IPS-11a (cell line): ENCODE results near the gene CCR5AS.

Experiments
- H3K4me3 ChIP-seq: one replicate; pipeline ENCODE4 v1.5.1; 2013; ENCODE audit warnings: low read depth, low read length, control low read depth

The CCR5AS gene

GRCh38 chr3:46381625-46382024 lies 25.2 kb downstream of the CCR5AS start:
- H3K4me3 ChIP-seq, result no peak overlapping the region

DNA sequence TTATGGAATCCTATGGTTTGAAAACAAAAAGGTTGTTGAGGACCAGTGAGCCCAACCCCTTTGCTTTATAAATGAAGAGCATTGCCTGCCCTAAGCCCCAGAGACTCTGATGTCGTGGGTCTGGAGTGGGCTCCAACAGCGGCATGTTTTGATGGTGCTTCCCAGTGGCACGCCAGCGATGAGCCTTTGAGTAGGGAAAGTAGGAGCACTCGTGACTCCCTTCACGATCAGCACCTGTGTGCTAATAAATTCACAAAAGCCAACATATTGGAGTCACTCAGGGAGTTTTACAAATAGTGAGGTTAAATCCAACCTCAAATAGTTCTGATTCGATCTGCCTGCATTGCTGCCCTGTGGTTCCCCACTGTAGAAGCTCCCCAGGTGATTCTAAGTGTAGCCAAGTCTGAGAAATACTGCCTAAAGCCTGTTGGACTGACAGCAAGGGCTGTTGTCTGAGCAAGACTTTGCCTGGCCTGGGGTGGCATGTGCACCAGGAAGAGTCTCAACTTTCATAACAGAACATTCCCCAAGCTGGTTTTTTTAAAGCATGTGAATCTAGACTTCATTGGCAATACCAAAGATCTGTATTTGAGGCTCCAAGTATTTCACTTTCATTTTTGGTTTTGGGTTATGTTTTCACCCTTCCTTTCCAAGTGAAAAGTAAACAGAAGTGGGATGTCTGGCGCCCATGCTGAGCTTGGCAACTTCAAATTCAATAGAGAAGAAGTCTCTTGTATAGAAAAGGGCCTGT lies 26.2 kb downstream of the CCR5AS start:
- no peak overlapping the region for H3K4me3 ChIP-seq

- no peak overlapping the region for H3K4me3 ChIP-seq
Observed at GRCh38 chr3:46378426-46378942, 28.4 kb downstream of the CCR5AS start.

DNA sequence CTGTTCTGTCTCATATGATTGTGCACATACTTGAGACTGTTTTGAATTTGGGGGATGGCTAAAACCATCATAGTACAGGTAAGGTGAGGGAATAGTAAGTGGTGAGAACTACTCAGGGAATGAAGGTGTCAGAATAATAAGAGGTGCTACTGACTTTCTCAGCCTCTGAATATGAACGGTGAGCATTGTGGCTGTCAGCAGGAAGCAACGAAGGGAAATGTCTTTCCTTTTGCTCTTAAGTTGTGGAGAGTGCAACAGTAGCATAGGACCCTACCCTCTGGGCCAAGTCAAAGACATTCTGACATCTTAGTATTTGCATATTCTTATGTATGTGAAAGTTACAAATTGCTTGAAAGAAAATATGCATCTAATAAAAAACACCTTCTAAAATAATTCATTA lies 31.1 kb downstream of the CCR5AS start:
- no peak overlapping the region for H3K4me3 ChIP-seq

GRCh38 chr3:46375218-46375617 lies 31.6 kb downstream of the CCR5AS start:
- no peak overlapping the region for H3K4me3 ChIP-seq

DNA sequence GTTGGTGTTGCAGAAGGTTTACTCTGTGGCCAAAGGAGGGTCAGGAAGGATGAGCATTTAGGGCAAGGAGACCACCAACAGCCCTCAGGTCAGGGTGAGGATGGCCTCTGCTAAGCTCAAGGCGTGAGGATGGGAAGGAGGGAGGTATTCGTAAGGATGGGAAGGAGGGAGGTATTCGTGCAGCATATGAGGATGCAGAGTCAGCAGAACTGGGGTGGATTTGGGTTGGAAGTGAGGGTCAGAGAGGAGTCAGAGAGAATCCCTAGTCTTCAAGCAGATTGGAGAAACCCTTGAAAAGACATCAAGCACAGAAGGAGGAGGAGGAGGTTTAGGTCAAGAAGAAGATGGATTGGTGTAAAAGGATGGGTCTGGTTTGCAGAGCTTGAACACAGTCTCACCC lies 32.1 kb downstream of the CCR5AS start:
- H3K4me3 ChIP-seq, result no peak overlapping the region

DNA sequence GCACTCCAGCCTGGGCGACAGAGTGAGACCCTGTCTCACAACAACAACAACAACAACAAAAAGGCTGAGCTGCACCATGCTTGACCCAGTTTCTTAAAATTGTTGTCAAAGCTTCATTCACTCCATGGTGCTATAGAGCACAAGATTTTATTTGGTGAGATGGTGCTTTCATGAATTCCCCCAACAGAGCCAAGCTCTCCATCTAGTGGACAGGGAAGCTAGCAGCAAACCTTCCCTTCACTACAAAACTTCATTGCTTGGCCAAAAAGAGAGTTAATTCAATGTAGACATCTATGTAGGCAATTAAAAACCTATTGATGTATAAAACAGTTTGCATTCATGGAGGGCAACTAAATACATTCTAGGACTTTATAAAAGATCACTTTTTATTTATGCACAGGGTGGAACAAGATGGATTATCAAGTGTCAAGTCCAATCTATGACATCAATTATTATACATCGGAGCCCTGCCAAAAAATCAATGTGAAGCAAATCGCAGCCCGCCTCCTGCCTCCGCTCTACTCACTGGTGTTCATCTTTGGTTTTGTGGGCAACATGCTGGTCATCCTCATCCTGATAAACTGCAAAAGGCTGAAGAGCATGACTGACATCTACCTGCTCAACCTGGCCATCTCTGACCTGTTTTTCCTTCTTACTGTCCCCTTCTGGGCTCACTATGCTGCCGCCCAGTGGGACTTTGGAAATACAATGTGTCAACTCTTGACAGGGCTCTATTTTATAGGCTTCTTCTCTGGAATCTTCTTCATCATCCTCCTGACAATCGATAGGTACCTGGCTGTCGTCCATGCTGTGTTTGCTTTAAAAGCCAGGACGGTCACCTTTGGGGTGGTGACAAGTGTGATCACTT lies 34.1 kb downstream of the CCR5AS start:
- H3K4me3 ChIP-seq, result no peak overlapping the region

DNA sequence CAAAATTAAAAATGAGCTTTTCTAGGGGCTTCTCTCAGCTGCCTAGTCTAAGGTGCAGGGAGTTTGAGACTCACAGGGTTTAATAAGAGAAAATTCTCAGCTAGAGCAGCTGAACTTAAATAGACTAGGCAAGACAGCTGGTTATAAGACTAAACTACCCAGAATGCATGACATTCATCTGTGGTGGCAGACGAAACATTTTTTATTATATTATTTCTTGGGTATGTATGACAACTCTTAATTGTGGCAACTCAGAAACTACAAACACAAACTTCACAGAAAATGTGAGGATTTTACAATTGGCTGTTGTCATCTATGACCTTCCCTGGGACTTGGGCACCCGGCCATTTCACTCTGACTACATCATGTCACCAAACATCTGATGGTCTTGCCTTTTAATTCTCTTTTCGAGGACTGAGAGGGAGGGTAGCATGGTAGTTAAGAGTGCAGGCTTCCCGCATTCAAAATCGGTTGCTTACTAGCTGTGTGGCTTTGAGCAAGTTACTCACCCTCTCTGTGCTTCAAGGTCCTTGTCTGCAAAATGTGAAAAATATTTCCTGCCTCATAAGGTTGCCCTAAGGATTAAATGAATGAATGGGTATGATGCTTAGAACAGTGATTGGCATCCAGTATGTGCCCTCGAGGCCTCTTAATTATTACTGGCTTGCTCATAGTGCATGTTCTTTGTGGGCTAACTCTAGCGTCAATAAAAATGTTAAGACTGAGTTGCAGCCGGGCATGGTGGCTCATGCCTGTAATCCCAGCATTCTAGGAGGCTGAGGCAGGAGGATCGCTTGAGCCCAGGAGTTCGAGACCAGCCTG lies 35.1 kb downstream of the CCR5AS start:
- no peak overlapping the region for H3K4me3 ChIP-seq

DNA sequence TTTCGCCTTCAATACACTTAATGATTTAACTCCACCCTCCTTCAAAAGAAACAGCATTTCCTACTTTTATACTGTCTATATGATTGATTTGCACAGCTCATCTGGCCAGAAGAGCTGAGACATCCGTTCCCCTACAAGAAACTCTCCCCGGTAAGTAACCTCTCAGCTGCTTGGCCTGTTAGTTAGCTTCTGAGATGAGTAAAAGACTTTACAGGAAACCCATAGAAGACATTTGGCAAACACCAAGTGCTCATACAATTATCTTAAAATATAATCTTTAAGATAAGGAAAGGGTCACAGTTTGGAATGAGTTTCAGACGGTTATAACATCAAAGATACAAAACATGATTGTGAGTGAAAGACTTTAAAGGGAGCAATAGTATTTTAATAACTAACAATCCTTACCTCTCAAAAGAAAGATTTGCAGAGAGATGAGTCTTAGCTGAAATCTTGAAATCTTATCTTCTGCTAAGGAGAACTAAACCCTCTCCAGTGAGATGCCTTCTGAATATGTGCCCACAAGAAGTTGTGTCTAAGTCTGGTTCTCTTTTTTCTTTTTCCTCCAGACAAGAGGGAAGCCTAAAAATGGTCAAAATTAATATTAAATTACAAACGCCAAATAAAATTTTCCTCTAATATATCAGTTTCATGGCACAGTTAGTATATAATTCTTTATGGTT lies 35.9 kb downstream of the CCR5AS start, which contains the start of gene CCR5:
Gene CCR5, plus strand, starts transcription at position 108 of the 680 bp plus-strand sequence. CDS start 1,957 bp downstream, outside the sequence.
- H3K4me3 ChIP-seq, result no peak within 1 kb of the TSS

- H3K4me3 ChIP-seq, result no peak overlapping the region
Observed at GRCh38 chr3:46369675-46370132, 37.2 kb downstream of the CCR5AS start.

- no peak overlapping the region for H3K4me3 ChIP-seq
Observed at GRCh38 chr3:46369151-46369550, 37.7 kb downstream of the CCR5AS start.

GRCh38 chr3:46368569-46368968 lies 38.3 kb downstream of the CCR5AS start:
- H3K4me3 ChIP-seq, result no peak overlapping the region

DNA sequence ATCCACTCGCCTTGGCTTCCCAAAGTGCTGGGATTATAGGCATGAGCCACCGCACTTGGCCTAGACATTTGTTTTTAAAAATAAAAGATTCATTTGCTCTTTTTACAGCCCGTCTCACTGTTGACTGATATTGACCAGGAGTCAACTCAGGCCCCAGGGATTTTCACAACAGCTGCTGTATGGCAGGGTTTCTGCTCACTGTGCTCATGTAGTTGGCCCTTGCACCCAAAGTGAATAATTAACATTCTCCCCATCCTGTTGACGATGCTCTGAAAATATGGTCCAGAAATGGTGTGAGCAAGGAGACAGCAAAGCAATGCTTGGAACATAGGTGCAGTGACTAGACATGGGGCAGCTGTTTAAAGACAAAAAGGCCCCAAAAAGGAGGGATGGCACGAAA lies 39.1 kb downstream of the CCR5AS start:
- no peak overlapping the region for H3K4me3 ChIP-seq

- H3K4me3 ChIP-seq, result no peak overlapping the region
Observed at GRCh38 chr3:46365737-46366524, 40.9 kb downstream of the CCR5AS start.

GRCh38 chr3:46365041-46365440 lies 41.8 kb downstream of the CCR5AS start:
- no peak overlapping the region for H3K4me3 ChIP-seq

- no peak overlapping the region for H3K4me3 ChIP-seq
Observed at GRCh38 chr3:46361408-46362283, 45.2 kb downstream of the CCR5AS start.

- no peak overlapping the region for H3K4me3 ChIP-seq
Observed at GRCh38 chr3:46360907-46361306, 46.0 kb downstream of the CCR5AS start.

- H3K4me3 ChIP-seq, result no peak overlapping the region
Observed at GRCh38 chr3:46359733-46360493, 47.0 kb downstream of the CCR5AS start.
